ENCODE data around the gene RASSF6.

RASSF6 gene

DNA sequence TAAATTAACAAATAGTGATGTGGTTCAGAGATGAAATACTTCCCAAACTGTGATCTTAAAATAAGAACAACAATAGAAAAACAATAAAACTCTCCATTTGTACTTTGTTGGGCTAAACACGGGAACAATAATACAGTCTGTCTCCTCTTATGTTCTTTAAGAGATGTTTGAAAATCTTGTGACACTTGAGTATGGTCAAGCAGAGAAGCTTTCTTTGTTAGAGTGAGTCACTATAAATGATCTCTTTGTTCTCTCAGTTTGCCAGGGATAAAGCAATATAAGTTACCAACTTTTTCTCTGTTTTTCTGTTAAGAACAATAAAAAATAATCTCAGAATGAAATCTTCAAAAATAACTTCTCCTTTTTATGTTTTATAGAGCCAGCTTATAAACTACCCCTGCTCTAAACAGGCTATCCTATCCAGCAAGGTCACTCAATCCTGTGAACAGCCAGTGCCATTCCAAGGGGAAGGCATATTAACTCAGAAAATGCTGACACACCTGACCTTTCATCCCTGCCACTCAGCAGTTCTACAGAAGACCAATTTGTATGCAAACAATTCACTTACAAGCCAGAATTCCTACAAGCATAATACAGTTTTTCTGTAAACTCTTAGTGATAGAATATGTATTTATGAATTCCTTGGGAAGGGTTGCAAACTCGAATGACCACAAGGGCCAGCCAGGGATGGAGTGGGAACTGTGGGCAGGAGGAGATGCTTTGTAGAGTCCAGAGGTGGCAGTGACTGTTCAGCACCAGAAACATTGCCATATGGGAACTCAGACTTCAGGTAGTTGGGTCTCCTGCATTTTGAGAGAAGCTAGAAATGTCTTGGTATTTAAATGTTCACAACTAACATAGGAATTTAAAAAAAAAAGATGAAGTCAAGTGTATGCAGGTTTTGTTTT is 86.5 kb downstream of the RASSF6 start:
- no peak overlapping the region for H3K4me3 ChIP-seq (ENCODE audit: low read depth, low read length)
- TF ChIP-seq, protein P1, sequence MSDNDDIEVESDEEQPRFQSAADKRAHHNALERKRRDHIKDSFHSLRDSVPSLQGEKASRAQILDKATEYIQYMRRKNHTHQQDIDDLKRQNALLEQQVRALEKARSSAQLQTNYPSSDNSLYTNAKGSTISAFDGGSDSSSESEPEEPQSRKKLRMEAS (IDR thresholded peaks at IDR 0.05; ENCODE audit: low read depth, low read length) = no peak
- TF ChIP-seq POLR2A (IDR thresholded peaks at IDR 0.05; ENCODE audit: extremely low read depth, insufficient read length) (no peak), MYC (IDR thresholded peaks at IDR 0.05; ENCODE audit: low read depth, low read length) (no peak)
- TF ChIP-seq, protein P2, sequence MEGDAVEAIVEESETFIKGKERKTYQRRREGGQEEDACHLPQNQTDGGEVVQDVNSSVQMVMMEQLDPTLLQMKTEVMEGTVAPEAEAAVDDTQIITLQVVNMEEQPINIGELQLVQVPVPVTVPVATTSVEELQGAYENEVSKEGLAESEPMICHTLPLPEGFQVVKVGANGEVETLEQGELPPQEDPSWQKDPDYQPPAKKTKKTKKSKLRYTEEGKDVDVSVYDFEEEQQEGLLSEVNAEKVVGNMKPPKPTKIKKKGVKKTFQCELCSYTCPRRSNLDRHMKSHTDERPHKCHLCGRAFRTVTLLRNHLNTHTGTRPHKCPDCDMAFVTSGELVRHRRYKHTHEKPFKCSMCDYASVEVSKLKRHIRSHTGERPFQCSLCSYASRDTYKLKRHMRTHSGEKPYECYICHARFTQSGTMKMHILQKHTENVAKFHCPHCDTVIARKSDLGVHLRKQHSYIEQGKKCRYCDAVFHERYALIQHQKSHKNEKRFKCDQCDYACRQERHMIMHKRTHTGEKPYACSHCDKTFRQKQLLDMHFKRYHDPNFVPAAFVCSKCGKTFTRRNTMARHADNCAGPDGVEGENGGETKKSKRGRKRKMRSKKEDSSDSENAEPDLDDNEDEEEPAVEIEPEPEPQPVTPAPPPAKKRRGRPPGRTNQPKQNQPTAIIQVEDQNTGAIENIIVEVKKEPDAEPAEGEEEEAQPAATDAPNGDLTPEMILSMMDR (IDR thresholded peaks at IDR 0.05; ENCODE audit: low read depth, low read length) = no peak

DNA sequence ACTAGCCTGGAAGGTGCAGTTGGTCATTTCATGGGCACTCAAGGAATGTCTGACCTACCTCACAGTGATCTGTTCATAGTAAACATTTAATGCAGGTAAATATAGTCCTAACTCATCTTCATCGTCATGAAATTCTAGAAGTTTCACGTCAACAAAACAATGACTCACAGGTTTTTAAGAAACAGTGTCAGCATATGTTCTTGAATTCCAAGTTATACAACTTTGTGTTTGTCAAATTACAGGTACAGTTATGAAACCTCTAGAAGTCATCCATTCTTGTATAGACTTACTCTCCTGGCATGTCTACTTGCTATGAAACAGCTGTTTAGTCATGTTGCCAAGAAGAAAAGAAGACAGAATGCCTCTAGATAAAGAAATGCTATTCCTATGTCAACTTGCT is 92.1 kb downstream of the RASSF6 start:
- TF ChIP-seq POLR2A (IDR thresholded peaks at IDR 0.05; ENCODE audit: extremely low read depth, insufficient read length) (no peak), MYC (IDR thresholded peaks at IDR 0.05; ENCODE audit: low read depth, low read length) (no peak)
- TF ChIP-seq, protein P1 (IDR thresholded peaks at IDR 0.05; ENCODE audit: low read depth, low read length) = no peak
- TF ChIP-seq, protein P2 (IDR thresholded peaks at IDR 0.05; ENCODE audit: low read depth, low read length) = no peak
- H3K4me3 ChIP-seq (ENCODE audit: low read depth, low read length) = no peak overlapping the region
- DNase-seq (ENCODE audit: low read depth) = no peak

More for the DNA sequence above, 86.5 kb downstream of the RASSF6 start:
- DNase-seq (ENCODE audit: low read depth) = no peak

DNA sequence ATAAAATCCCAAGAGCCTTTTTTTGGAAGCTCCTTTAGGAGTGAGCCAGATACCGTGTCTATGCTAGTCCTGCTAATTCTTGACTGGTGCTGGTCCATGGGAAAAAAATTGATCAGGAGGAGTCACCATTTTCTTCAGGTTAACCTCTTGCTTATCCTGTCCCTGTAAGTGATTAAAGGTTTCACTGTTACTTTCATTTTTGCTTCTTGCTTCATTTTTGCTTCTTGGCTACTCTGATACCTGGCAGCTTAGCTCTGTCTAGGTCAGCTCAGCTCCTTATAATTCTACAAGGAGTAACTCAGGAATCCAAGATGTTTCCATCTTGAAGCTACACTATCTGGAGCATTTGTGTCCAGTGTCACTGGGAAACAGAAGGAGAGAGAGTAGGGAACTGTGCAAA is 93.0 kb downstream of the RASSF6 start:
- H3K4me3 ChIP-seq (ENCODE audit: low read depth, low read length) = no peak overlapping the region
- TF ChIP-seq POLR2A (IDR thresholded peaks at IDR 0.05; ENCODE audit: extremely low read depth, insufficient read length) = no peak
- TF ChIP-seq MYC (IDR thresholded peaks at IDR 0.05; ENCODE audit: low read depth, low read length) = no peak
- TF ChIP-seq, protein P1 (IDR thresholded peaks at IDR 0.05; ENCODE audit: low read depth, low read length) = no peak
- TF ChIP-seq, protein P2 (IDR thresholded peaks at IDR 0.05; ENCODE audit: low read depth, low read length) = no peak
- no peak for DNase-seq (ENCODE audit: low read depth)

DNA sequence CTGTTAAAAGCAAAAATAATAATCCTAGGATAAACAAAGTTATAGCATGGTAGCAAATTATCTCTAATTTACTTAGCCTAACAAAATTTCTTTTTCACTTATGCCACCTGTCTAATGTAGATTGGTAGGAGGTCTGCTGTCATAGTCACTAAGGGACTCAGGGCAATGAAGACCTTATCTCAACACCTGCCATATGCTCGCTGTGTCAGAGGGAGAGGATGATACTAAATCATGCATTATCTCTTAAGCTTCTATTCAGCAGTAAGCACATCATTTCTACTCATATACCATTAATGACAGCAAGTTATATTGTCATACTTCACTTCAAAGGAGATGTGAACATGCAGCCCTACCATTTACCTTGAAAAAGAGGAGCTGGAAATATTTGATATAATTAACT is 94.6 kb downstream of the RASSF6 start:
- H3K4me3 ChIP-seq (ENCODE audit: low read depth, low read length) = no peak overlapping the region
- no peak for DNase-seq (ENCODE audit: low read depth)
- TF ChIP-seq POLR2A (IDR thresholded peaks at IDR 0.05; ENCODE audit: extremely low read depth, insufficient read length) (no peak), MYC (IDR thresholded peaks at IDR 0.05; ENCODE audit: low read depth, low read length) (no peak)
- TF ChIP-seq, protein P1 (IDR thresholded peaks at IDR 0.05; ENCODE audit: low read depth, low read length) = no peak
- TF ChIP-seq, protein P2 (IDR thresholded peaks at IDR 0.05; ENCODE audit: low read depth, low read length) = no peak

DNA sequence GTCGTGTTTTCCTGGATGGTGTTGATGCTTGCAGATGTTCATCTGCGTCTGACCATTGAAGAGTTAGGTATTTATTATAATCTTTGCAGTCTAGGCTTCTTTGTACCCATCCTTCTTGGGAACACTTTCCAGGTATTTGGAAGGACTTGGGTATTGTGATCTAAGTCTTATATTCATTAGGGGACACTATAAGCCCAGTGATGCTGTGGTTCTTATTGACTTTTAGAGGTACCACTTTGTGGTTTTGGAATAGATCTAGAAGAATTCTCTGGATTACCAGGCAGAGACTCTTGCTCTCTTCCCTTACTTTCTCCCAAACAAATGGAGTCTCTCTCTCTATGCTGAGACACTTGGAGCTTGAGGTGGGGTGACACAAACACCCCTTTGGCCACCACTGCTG is 97.1 kb downstream of the RASSF6 start:
- H3K4me3 ChIP-seq (ENCODE audit: low read depth, low read length) = no peak overlapping the region
- TF ChIP-seq, protein P1 (IDR thresholded peaks at IDR 0.05; ENCODE audit: low read depth, low read length) = no peak
- TF ChIP-seq MYC (IDR thresholded peaks at IDR 0.05; ENCODE audit: low read depth, low read length) (no peak), POLR2A (IDR thresholded peaks at IDR 0.05; ENCODE audit: extremely low read depth, insufficient read length) (no peak)
- TF ChIP-seq, protein P2 (IDR thresholded peaks at IDR 0.05; ENCODE audit: low read depth, low read length) = no peak
- no peak for DNase-seq (ENCODE audit: low read depth)
